Right lobe of liver (tissue), 4 donors: Measurements from ENCODE around the gene LONP1.

Experiments
- CTCF ChIP-seq, 4 donors: fragments of 200-600 bp in 3 of 4; fragments of 450-650 bp in 1 of 4; IDR thresholded peaks; one replicate each; pipeline versions ENCODE4 v1.5.1 to v1.8.0; 2016 to 2022; ENCODE audit warnings: antibody characterized with exemption in 4 of 4, mild to moderate bottlenecking in 2 of 4
- POLR2A ChIP-seq: fragments of 450-650 bp; IDR thresholded peaks from one replicate; pipeline ENCODE4 v1.6.1; 2017; ENCODE audit warnings: antibody characterized with exemption, mild to moderate bottlenecking
- donor health status: DM: no; HTN: no; CAD: no.
- donor health status: DM: no; HTN: no; CAD: no.
- donor health status: DM: no; HTN: yes; CAD: no.

GRCh38 chr19:5645409-5645808, 74.5 kb downstream of the LONP1 start:
- TF ChIP-seq CTCF (IDR thresholded peaks at IDR 0.05): no peak
- no peak for TF ChIP-seq POLR2A
